Natural killer cell (primary cell): Measurements from ENCODE around the gene RPL36. TPM values are rescaled to one million over a fixed set of nuclear protein-coding genes. Genes with fewer than 3 reads are reported as not detected.
A peak's percentile ranks its signal among the peaks of the same experiment; 100 is the strongest.

Experiments used
- ATAC-seq, 3 donors: fragments of 150-1000 bp in 2 of 3; fragments of 200-7000 bp in 1 of 3; cut with Tn5 transposase; 1 replicate in 1 of 3; 2 replicates in 2 of 3; pipeline ENCODE4 v1.10.0; 2021; ENCODE audit warnings: mild to moderate bottlenecking in 2 of 3, moderate library complexity in 2 of 3
- DNase-seq, 2 donors: peaks; one replicate each; pipeline versions ENCODE4 v3.0.0 to v3.0.0-alpha.2; 2013 to 2021; ENCODE audit warnings: mixed read lengths in 1 of 2
- H3K27ac ChIP-seq: one replicate; pipeline ENCODE4 v1.5.1; 2013; ENCODE audit warnings: mild to moderate bottlenecking, low read length
- H3K27me3 ChIP-seq: one replicate; pipeline ENCODE4 v1.6.1; 2013; ENCODE audit warnings: low read length; ENCODE audit not compliant: control insufficient read depth, insufficient read depth
- H3K36me3 ChIP-seq: one replicate; pipeline ENCODE4 v1.6.1; 2013; ENCODE audit warnings: low read length; ENCODE audit not compliant: control insufficient read depth, insufficient read depth
- H3K4me1 ChIP-seq: one replicate; pipeline ENCODE4 v1.6.1; 2013; ENCODE audit warnings: low read length; ENCODE audit not compliant: control insufficient read depth, insufficient read depth
- H3K4me3 ChIP-seq: one replicate; pipeline ENCODE4 v1.5.1; 2013; ENCODE audit warnings: low read length
- H3K9me3 ChIP-seq: one replicate; pipeline ENCODE4 v1.6.1; 2013; ENCODE audit warnings: low read length; ENCODE audit not compliant: control insufficient read depth, insufficient read depth
- H3K27ac Mint-ChIP-seq, 2 donors: one replicate each; pipeline ENCODE4 v1.8.0; 2022; ENCODE audit warnings: mild to moderate bottlenecking in 2 of 2, mixed read lengths in 2 of 2, moderate library complexity in 1 of 2
- H3K27me3 Mint-ChIP-seq, 2 donors: one replicate each; pipeline ENCODE4 v1.8.0; 2022; ENCODE audit warnings: low read depth in 2 of 2, mixed read lengths in 2 of 2
- H3K36me3 Mint-ChIP-seq: one replicate; pipeline ENCODE4 v1.8.0; 2022; ENCODE audit warnings: mixed read lengths
- H3K4me1 Mint-ChIP-seq, 2 donors: one replicate each; pipeline ENCODE4 v1.8.0; 2022; ENCODE audit warnings: mixed read lengths in 2 of 2
- H3K4me3 Mint-ChIP-seq: one replicate; pipeline ENCODE4 v1.8.0; 2022; ENCODE audit warnings: mild to moderate bottlenecking, moderate library complexity, mixed read lengths
- H3K9me3 Mint-ChIP-seq, 2 donors: one replicate each; pipeline ENCODE4 v1.8.0; 2022; ENCODE audit warnings: mixed read lengths in 2 of 2
- WGBS: methylation state at CpG from one replicate; pipeline ENCODE4 v1.1.7; 2013; ENCODE audit warnings: missing lambda C conversion rate; ENCODE audit not compliant: insufficient coverage; 5-methylcytosine and 5-hydroxymethylcytosine counted together
- intact Hi-C: fragments of 100-400 bp; cut with micrococcal nuclease; formaldehyde crosslinking; loops from one replicate; pipeline ENCODE4 v1.14.2; 2022
- total RNA-seq, 4 donors: library from RNA; stranded (reverse); fragments of 120-200 nt in 1 of 4; gene quantifications; one replicate each; pipeline versions ENCODE4 v1.2.3 to v1.2.4, GENCODE V29; 2013 to 2022
- TF ChIP-seq, protein P1 (sequence below): fragments of 200-600 bp; IDR thresholded peaks from one replicate; pipeline ENCODE4 v1.8.0; 2022; ENCODE audit warnings: antibody characterized with exemption

Gene RPL36
- total RNA-seq, 3 donors from 2014 or later (not counting 1 experiment from before 2014, with no cell fraction given): 363 to 505 (median 459) TPM

DNA sequence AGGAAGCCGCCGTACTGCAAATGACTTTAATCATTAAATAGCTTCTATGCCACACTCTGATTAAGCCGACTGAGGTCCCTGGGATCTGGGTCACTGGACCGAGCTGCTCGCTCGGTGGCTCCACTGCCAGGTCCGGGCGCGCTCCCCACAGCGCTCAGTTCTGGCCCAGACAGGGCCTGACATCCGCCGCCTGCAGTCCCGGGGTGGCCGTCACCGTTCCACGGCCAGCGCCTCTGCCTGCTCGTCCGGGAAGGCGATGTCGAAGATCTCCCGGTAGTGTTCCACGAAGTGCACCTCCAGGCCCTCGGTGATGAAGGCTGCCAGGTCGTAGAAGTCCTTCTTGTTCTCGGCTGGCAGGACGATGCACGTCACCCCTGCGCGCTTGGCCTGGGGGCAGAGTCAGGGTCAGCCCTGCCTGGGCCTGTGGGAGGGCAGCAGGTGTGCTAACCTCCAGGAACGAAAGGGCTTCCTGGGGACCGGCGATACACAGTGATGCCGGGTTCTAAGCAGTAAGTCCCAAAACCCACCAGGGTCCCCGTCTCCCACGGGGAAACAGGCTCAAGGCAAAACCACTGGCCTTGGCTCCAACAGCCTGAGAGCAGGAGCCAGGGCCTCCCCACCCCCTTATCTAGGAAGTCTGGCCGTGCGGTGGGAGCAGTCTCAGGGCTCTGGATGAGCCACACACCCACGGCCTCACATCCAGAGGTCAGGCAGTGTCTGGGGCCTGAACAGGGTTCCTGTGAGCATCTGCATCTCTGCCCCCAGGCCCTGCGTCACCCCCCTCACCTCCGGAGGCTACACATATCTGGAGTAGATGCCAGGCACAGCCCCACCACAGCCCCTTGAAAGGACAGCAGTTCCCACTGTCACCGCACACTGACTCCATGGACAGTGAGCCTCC lies 2.0 kb downstream of the RPL36 start:
- DNase-seq (no peak), ATAC-seq (no peak)
- Mint-ChIP-seq H3K27me3 (no peaks in the 10 kb centered on the region), H3K4me1 (peaks cover 13 to 37% of the 10 kb centered on the region in 2 donors), H3K4me3 (no peak overlapping the region), H3K36me3 (no peaks in the 10 kb centered on the region), H3K27ac (peak overlapping the region in 1 of 2 donors; percentile 74), H3K9me3 (no peaks in the 10 kb centered on the region)
- H3K27me3 ChIP-seq: no peaks in the 10 kb centered on the region
- intact Hi-C loops: no loop called here
- H3K9me3 ChIP-seq: no peaks in the 10 kb centered on the region
- H3K4me1 ChIP-seq: peaks cover 30% of the 10 kb centered on the region
- no peak overlapping the region for H3K27ac ChIP-seq
- TF ChIP-seq, protein P1, sequence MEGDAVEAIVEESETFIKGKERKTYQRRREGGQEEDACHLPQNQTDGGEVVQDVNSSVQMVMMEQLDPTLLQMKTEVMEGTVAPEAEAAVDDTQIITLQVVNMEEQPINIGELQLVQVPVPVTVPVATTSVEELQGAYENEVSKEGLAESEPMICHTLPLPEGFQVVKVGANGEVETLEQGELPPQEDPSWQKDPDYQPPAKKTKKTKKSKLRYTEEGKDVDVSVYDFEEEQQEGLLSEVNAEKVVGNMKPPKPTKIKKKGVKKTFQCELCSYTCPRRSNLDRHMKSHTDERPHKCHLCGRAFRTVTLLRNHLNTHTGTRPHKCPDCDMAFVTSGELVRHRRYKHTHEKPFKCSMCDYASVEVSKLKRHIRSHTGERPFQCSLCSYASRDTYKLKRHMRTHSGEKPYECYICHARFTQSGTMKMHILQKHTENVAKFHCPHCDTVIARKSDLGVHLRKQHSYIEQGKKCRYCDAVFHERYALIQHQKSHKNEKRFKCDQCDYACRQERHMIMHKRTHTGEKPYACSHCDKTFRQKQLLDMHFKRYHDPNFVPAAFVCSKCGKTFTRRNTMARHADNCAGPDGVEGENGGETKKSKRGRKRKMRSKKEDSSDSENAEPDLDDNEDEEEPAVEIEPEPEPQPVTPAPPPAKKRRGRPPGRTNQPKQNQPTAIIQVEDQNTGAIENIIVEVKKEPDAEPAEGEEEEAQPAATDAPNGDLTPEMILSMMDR: no peak
- peaks cover 46% of the 10 kb centered on the region for H3K36me3 ChIP-seq
- H3K4me3 ChIP-seq: no peak overlapping the region
- 82% methylated on average over 42 of the region's 42 CpGs for WGBS

DNA sequence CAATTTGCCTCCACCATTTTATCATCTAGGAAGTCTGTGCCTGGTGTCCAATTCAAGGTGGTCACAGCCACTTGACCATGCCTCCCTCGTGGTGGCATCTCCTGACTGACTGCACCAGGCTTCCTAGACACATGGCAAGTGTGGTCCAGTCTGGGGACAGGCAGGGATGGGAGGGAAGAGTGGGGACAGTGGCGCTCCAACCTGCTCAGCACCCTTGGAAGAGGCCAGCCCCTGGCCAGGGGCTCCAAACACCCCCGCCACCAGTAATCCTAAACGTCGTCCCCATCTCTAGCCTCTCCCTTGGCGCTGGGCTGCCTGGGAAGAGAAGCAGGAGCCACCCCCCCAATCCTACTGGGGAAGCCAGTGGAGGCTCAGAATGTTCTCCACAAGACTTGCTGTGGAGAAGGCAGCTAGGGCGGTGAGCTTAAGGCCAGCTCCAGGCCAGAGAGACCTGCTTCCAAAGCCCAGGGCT lies 2.7 kb downstream of the RPL36 start:
- H3K27ac ChIP-seq: no peak overlapping the region

DNA sequence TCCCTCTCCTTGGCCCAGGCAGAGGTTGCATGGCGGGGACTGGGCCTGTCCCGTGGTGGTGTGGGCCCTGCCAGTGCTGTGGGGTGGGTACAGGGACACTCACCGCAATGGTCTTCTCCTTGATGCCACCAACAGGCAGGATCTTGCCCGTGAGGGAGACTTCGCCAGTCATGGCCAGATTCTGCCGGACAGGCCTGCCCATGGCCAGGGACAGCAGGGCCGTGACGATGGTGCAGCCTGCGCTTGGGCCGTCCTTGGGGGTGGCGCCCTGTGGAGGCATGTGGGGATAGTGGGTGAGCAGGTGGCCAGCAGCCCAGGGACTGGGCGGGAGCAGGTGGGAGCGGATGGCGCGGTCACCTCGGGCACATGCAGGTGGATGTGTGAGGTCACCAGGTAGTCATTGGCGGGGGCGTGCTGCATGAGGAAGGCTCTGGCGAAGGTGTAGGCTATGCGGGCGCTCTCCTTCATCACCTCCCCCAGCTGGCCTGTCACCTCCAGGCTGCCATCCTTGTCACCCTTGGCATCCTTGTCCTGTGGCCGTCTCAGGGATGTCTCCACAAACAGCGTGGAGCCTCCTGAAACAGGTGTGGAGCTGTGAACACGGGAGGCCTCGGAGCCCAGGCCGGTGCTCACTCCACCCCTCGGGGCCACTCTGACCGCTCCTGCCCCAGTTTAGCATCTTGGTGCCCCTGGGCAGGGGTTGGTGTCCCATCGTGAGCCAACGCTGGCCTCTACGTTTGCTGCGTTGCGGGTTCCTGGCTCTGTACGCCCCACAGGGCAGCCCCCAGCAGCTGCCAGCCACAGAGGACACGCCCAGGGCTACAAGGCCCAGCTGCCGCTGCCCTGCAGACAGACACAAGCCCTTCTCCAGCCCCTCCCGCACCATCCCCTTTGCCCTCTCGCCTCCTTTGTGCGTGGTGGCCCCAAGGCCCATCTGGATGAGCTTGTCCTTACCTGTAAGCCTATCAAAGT lies 3.4 kb downstream of the RPL36 start:
- H3K4me3 Mint-ChIP-seq: no peak overlapping the region
- H3K9me3 ChIP-seq: no peaks in the 10 kb centered on the region
- H3K36me3 ChIP-seq: peaks cover 50% of the 10 kb centered on the region
- no peak for ATAC-seq
- H3K27me3 ChIP-seq: no peaks in the 10 kb centered on the region
- intact Hi-C loops: no loop called here
- no peak overlapping the region for H3K4me3 ChIP-seq
- H3K36me3 Mint-ChIP-seq: no peaks in the 10 kb centered on the region
- TF ChIP-seq, protein P1: no peak
- no peaks in the 10 kb centered on the region for H3K9me3 Mint-ChIP-seq
- H3K27me3 Mint-ChIP-seq: no peaks in the 10 kb centered on the region
- peaks cover 13 to 32% of the 10 kb centered on the region in 2 donors for H3K4me1 Mint-ChIP-seq
- WGBS: 90% methylated on average over 39 of the region's 39 CpGs
- H3K4me1 ChIP-seq: peaks cover 22% of the 10 kb centered on the region
- H3K27ac Mint-ChIP-seq: peak overlapping the region in 1 of 2 donors; percentile 74
- H3K27ac ChIP-seq: no peak overlapping the region
- DNase-seq: no peak

More for the DNA sequence above, 2.7 kb downstream of the RPL36 start:
- Mint-ChIP-seq H3K9me3 (no peaks in the 10 kb centered on the region), H3K27me3 (no peaks in the 10 kb centered on the region), H3K27ac (peak overlapping the region in 1 of 2 donors; percentile 74), H3K4me3 (no peak overlapping the region), H3K36me3 (no peaks in the 10 kb centered on the region), H3K4me1 (peaks cover 13 to 37% of the 10 kb centered on the region in 2 donors)
- intact Hi-C loops: no loop called here
- peaks cover 46% of the 10 kb centered on the region for H3K36me3 ChIP-seq
- TF ChIP-seq, protein P1: no peak
- peaks cover 24% of the 10 kb centered on the region for H3K4me1 ChIP-seq
- 86% methylated on average over 7 of the region's 7 CpGs for WGBS
- no peak for ATAC-seq
- H3K27me3 ChIP-seq: no peaks in the 10 kb centered on the region
- no peak overlapping the region for H3K4me3 ChIP-seq
- no peak for DNase-seq
- no peaks in the 10 kb centered on the region for H3K9me3 ChIP-seq
